Mesothelial cell of epicardium (in vitro differentiated cells): ENCODE measurements around the gene EIF4G1. TPM values are rescaled to one million over a fixed set of nuclear protein-coding genes. Genes with fewer than 3 reads are reported as not detected.
A peak's percentile ranks its signal among the peaks of the same experiment; 100 is the strongest.

ENCODE experiments used
- DNase-seq, 2 experiments: peaks; one replicate each; pipeline ENCODE4 v3.0.0; 2021; ENCODE audit warnings: low spot score in 2 of 2; ENCODE audit not compliant: unreplicated experiment in 2 of 2
- H3K27ac Mint-ChIP-seq: 2 replicates; pipeline ENCODE4 v1.8.0; 2021; ENCODE audit warnings: mixed read lengths
- H3K27me3 Mint-ChIP-seq: 2 replicates; pipeline ENCODE4 v1.8.0; 2021; ENCODE audit warnings: low read depth, mixed read lengths
- H3K36me3 Mint-ChIP-seq: 2 replicates; pipeline ENCODE4 v1.8.0; 2021; ENCODE audit warnings: mixed read lengths
- H3K4me1 Mint-ChIP-seq: 2 replicates; pipeline ENCODE4 v1.8.0; 2021; ENCODE audit warnings: mixed read lengths
- H3K4me3 Mint-ChIP-seq: 2 replicates; pipeline ENCODE4 v1.8.0; 2021; ENCODE audit warnings: mild to moderate bottlenecking, moderate library complexity, mixed read lengths
- H3K9me3 Mint-ChIP-seq: 2 replicates; pipeline ENCODE4 v1.8.0; 2021; ENCODE audit warnings: mixed read lengths
- total RNA-seq: library from RNA; stranded (reverse); gene quantifications from 3 replicates; pipeline ENCODE4 v1.2.1, GENCODE V29; 2021
- TF ChIP-seq, protein P1 (sequence below): fragments of 200-600 bp; sonication (generic); IDR thresholded peaks from one replicate; pipeline ENCODE4 v1.5.0; 2021; ENCODE audit warnings: antibody characterized with exemption; ENCODE audit not compliant: unreplicated experiment

Gene EIF4G1
- total RNA-seq, 1 donor from 2014 or later, result 364 TPM

DNA sequence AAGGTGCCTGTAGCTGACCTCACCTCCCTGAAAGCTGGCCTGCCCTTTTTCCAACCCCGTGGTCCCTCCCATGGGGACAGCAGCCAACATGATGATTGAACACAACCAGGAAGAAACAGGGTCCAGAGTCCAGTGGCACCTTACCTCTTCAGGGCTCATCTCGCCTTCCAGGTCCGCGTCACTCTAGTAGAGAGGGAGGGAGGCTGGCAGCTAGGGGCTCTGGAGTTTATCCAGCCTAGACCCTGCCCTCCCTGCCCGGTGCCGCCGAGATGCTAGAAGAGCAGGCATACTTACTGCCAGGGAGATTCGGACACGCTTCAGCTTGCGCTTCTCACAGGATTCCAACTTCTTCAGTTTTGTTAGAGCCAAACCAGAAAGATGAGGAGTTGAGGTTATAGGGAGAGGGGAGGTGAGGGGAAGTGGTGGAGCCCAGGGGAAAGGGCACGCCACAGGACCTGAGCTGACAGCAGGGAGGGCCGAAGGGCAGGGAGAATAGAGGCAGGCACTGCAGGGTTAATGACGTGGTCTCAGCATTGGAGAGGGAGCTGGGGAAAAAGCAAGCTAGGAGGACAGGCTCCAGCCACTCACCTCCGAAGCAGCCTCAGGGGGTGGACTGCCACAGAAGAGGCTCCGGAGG is 37.9 kb downstream of the EIF4G1 start:
- peaks cover 15% of the 10 kb centered on the region for H3K4me1 Mint-ChIP-seq
- TF ChIP-seq, protein P1, sequence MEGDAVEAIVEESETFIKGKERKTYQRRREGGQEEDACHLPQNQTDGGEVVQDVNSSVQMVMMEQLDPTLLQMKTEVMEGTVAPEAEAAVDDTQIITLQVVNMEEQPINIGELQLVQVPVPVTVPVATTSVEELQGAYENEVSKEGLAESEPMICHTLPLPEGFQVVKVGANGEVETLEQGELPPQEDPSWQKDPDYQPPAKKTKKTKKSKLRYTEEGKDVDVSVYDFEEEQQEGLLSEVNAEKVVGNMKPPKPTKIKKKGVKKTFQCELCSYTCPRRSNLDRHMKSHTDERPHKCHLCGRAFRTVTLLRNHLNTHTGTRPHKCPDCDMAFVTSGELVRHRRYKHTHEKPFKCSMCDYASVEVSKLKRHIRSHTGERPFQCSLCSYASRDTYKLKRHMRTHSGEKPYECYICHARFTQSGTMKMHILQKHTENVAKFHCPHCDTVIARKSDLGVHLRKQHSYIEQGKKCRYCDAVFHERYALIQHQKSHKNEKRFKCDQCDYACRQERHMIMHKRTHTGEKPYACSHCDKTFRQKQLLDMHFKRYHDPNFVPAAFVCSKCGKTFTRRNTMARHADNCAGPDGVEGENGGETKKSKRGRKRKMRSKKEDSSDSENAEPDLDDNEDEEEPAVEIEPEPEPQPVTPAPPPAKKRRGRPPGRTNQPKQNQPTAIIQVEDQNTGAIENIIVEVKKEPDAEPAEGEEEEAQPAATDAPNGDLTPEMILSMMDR, result no peak
- H3K4me3 Mint-ChIP-seq, result no peak overlapping the region
- no peaks in the 10 kb centered on the region for H3K27me3 Mint-ChIP-seq
- no peak for DNase-seq
- peaks cover 8% of the 10 kb centered on the region for H3K36me3 Mint-ChIP-seq
- H3K27ac Mint-ChIP-seq, result no peak overlapping the region
- no peaks in the 10 kb centered on the region for H3K9me3 Mint-ChIP-seq

DNA sequence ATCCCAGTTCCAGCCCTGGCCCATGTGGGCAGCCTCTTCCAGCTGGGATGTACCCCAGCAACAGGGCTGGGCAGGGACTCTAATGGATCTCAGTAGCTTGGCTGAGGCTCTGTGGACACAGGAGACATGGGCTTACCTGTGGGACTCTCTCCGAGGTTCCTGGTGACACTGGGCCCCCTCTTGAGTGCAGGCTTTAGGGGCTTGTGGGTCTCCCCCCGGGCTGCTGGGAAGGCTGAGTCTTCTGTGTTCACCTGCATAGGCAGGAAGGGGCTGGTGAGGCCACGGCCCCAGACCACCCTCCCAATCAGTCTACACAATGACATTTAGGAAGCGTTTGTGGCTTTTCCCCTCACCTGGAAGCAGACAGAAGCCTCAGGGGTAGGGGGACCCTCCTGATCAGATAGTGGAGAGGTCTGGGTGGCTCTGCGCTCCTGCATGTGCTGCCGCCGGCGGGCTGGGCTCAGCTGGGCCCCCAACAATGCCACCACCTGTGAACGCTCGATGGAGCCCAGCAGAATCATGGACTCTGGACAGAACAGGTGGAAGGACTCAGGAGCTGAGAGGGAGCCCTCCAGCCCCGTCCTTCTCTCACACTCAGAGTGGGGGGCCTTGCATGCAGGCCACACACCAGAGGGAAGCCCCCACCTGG is 38.6 kb downstream of the EIF4G1 start:
- Mint-ChIP-seq H3K27ac (no peak overlapping the region), H3K36me3 (peaks cover 8% of the 10 kb centered on the region), H3K27me3 (no peaks in the 10 kb centered on the region), H3K9me3 (no peaks in the 10 kb centered on the region), H3K4me3 (no peak overlapping the region), H3K4me1 (peaks cover 9% of the 10 kb centered on the region)
- no peak for DNase-seq
- TF ChIP-seq, protein P1, result no peak

DNA sequence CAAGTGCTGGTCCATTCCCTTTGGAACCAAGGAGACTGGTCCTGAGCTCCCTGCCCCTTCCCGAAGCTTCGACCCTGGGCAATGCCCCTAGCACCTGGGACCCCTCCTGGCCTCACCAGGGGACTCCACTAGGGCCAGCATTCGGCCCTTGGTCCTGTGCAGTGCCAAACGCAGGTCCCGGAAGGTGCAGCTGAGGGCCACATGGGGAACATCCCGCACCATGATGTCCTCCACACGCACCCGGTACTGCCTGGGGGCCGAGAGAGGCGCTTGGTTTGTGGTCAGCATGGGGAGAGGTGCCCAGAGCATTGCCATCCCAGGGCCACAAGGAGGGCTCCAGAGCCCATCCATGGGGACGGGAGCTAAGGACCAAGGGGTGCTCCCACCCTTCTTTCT is 39.1 kb downstream of the EIF4G1 start:
- peaks cover 8% of the 10 kb centered on the region for H3K4me1 Mint-ChIP-seq
- no peak overlapping the region for H3K4me3 Mint-ChIP-seq
- peaks cover 8% of the 10 kb centered on the region for H3K36me3 Mint-ChIP-seq
- TF ChIP-seq, protein P1, result no peak
- no peaks in the 10 kb centered on the region for H3K27me3 Mint-ChIP-seq
- no peak for DNase-seq
- H3K27ac Mint-ChIP-seq, result no peak overlapping the region
- H3K9me3 Mint-ChIP-seq, result no peaks in the 10 kb centered on the region

DNA sequence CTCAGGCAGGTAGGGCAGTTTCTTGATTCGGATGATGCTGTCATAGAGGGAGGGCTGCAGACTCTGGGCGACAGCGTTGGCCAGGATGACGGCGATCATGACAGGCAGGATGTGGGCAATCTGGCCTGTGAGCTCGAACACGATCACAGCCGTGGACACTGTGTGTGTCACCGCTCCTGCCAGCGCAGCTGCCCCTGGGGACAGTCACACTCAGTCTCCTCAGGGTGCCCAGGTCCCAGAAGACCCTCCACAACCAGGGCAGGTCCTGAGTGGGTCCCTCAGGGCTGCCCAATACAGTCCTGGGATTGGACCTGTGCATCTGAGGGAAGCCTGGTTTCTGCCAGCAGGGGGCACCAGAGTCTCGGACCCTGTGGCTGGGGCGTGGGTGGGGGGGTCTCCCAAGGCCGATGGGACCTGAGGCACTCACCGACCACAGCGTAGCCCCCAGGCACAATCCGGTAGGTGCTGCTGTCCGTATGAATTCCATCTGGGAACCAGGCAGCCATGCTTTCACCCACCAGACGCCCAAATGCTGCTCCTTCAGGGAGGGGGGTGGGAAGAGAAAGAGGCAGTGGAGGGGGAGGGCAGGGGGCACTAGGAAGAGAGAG is 39.8 kb downstream of the EIF4G1 start:
- Mint-ChIP-seq H3K27me3 (no peaks in the 10 kb centered on the region), H3K27ac (no peak overlapping the region), H3K4me3 (no peak overlapping the region), H3K36me3 (peaks cover 8% of the 10 kb centered on the region), H3K4me1 (peaks cover 8% of the 10 kb centered on the region), H3K9me3 (no peaks in the 10 kb centered on the region)
- peak in 1 of 2 experiments; percentile 65 for DNase-seq
- TF ChIP-seq, protein P1, result peak; percentile 70

DNA sequence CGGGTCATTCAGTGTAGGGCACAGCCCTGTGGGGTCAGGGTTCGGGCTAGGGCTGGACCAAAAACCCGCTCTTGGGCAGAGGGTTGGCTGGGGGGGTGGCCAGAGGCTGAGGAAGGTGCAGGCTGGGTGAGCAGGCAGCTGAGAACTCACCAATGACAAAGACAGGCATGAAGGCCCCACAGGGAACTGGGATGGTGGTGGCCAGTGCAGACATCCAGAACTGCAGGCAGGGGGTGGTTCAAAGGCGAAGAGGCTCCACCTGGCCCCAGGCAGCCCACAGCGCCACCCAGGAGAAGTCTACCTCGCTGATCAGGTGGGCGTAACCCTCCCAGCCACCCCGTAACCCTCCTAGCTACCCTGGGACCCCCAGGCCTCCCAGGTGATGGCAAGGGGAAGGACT is 40.3 kb downstream of the EIF4G1 start:
- Mint-ChIP-seq H3K36me3 (peaks cover 8% of the 10 kb centered on the region), H3K27me3 (no peaks in the 10 kb centered on the region), H3K9me3 (no peaks in the 10 kb centered on the region), H3K4me1 (peaks cover 8% of the 10 kb centered on the region), H3K4me3 (no peak overlapping the region), H3K27ac (no peak overlapping the region)
- DNase-seq, result no peak
- TF ChIP-seq, protein P1, result no peak
